Osteoblast (primary cell): ENCODE measurements around the gene CCDC172. TPM values are rescaled to one million over a fixed set of nuclear protein-coding genes. Genes with fewer than 3 reads are reported as not detected.

Source experiments
- DNase-seq: peaks from one replicate; pipeline ENCODE4 v3.0.0; 2011; ENCODE audit warnings: low spot score, mixed read lengths; ENCODE audit not compliant: insufficient read length; ENCODE audit errors: missing footprints
- H2AFZ ChIP-seq: 2 replicates; pipeline ENCODE4 v1.6.0; 2011; ENCODE audit warnings: mild to moderate bottlenecking, low read length
- H3K27ac ChIP-seq: 2 replicates; pipeline ENCODE4 v1.5.1; 2011; ENCODE audit warnings: mild to moderate bottlenecking, low read depth, low read length, moderate library complexity
- H3K27me3 ChIP-seq: 2 replicates; pipeline ENCODE4 v1.6.0; 2012; ENCODE audit warnings: mild to moderate bottlenecking, control low read depth, inconsistent platforms, low read length, moderate library complexity; ENCODE audit not compliant: insufficient read depth
- H3K36me3 ChIP-seq: 2 replicates; pipeline ENCODE4 v1.5.1; 2011; ENCODE audit warnings: mild to moderate bottlenecking, low read length, control low read depth, moderate library complexity; ENCODE audit not compliant: insufficient read depth
- H3K4me1 ChIP-seq: 2 replicates; pipeline ENCODE4 v1.5.1; 2011; ENCODE audit warnings: mild to moderate bottlenecking, low read length, control low read depth, moderate library complexity; ENCODE audit not compliant: insufficient read depth
- H3K4me2 ChIP-seq: 2 replicates; pipeline ENCODE4 v1.6.0; 2011; ENCODE audit warnings: mild to moderate bottlenecking, low read length; ENCODE audit not compliant: insufficient read depth
- H3K4me3 ChIP-seq: fragments of 200-600 bp; sonication (generic); 3 replicates; pipeline ENCODE4 v1.5.1; 2012; ENCODE audit warnings: mild to moderate bottlenecking, low read length, inconsistent platforms; ENCODE audit not compliant: insufficient read depth
- H3K79me2 ChIP-seq: 2 replicates; pipeline ENCODE4 v1.6.0; 2012; ENCODE audit warnings: mild to moderate bottlenecking, low read length, control low read depth, inconsistent platforms; ENCODE audit not compliant: insufficient read depth
- H3K9me3 ChIP-seq: 2 replicates; pipeline ENCODE4 v1.5.1; 2011; ENCODE audit warnings: low read depth, low read length, control low read depth
- H4K20me1 ChIP-seq: 2 replicates; pipeline ENCODE4 v1.6.0; 2012; ENCODE audit warnings: mild to moderate bottlenecking, low read length, control low read depth; ENCODE audit not compliant: insufficient read depth
- CTCF ChIP-seq: IDR thresholded peaks from 2 replicates; pipeline ENCODE4 v1.5.1; 2011; ENCODE audit warnings: mild to moderate bottlenecking, low read depth, low read length, moderate library complexity; ENCODE audit errors: extremely low read depth
- total RNA-seq: library from RNA; depleted of rRNA; stranded (reverse); fragments of >200 nt; gene quantifications from 2 replicates; pipeline ENCODE4 v1.2.3, GENCODE V29; 2012

The CCDC172 gene
- total RNA-seq, 1 donor: not detected

- Histone ChIP-seq H3K27ac (no peak overlapping the region), H3K4me3 (no peak overlapping the region), H2AFZ (no peak overlapping the region), H3K9me3 (no peaks in the 10 kb centered on the region), H3K4me1 (no peaks in the 10 kb centered on the region), H3K36me3 (no peaks in the 10 kb centered on the region), H4K20me1 (no peaks in the 10 kb centered on the region), H3K4me2 (no peak overlapping the region), H3K27me3 (no peaks in the 10 kb centered on the region), H3K79me2 (no peaks in the 10 kb centered on the region)
- no peak for TF ChIP-seq CTCF
- no peak for DNase-seq
Measured at GRCh38 chr10:116286626-116287200, 37.5 kb upstream of the CCDC172 start.

GRCh38 chr10:116287906-116288501 is 36.2 kb upstream of the CCDC172 start:
- Histone ChIP-seq H3K27ac (no peak overlapping the region), H3K79me2 (no peaks in the 10 kb centered on the region), H2AFZ (no peak overlapping the region), H3K4me1 (no peaks in the 10 kb centered on the region), H3K9me3 (no peaks in the 10 kb centered on the region), H3K4me3 (no peak overlapping the region), H3K36me3 (no peaks in the 10 kb centered on the region), H3K27me3 (no peaks in the 10 kb centered on the region), H4K20me1 (no peaks in the 10 kb centered on the region), H3K4me2 (no peak overlapping the region)
- peak; percentile 76 for TF ChIP-seq CTCF
- DNase-seq: no peak

DNA sequence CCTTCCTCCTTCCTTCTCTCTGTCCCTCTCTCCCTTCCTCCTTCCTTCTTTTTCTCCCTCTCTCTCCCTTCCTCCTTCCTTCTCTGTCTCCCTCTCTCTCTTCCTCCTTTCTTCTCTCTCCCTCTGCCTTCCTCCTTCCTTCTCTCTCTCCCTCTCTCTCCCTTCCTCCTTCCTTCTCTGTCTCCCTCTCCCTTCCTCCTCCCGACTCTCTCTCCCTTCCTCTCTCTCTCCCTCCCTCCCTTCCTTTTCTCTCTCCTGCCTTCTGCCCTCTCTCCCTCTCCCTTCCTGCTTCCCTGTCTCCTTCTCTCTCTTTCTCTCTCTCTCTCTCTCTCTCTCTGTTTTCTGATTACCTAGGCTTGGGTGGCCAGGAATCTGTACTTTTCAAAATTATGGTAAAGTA is 34.6 kb upstream of the CCDC172 start:
- H3K4me2 ChIP-seq: no peak overlapping the region
- no peak for DNase-seq
- H3K27ac ChIP-seq: no peak overlapping the region
- H3K27me3 ChIP-seq: no peaks in the 10 kb centered on the region
- no peak for TF ChIP-seq CTCF
- no peaks in the 10 kb centered on the region for H4K20me1 ChIP-seq
- H3K4me1 ChIP-seq: no peaks in the 10 kb centered on the region
- no peak overlapping the region for H3K4me3 ChIP-seq
- no peaks in the 10 kb centered on the region for H3K36me3 ChIP-seq
- H3K9me3 ChIP-seq: no peaks in the 10 kb centered on the region
- no peaks in the 10 kb centered on the region for H3K79me2 ChIP-seq
- H2AFZ ChIP-seq: peak overlapping the region; percentile 25

GRCh38 chr10:116292493-116292892 is 31.8 kb upstream of the CCDC172 start:
- H4K20me1 ChIP-seq: no peaks in the 10 kb centered on the region
- no peaks in the 10 kb centered on the region for H3K79me2 ChIP-seq
- H3K36me3 ChIP-seq: no peaks in the 10 kb centered on the region
- H3K4me1 ChIP-seq: no peaks in the 10 kb centered on the region
- H3K9me3 ChIP-seq: no peaks in the 10 kb centered on the region
- TF ChIP-seq CTCF: no peak
- no peaks in the 10 kb centered on the region for H3K27me3 ChIP-seq
- H3K4me3 ChIP-seq: no peak overlapping the region
- no peak overlapping the region for H3K4me2 ChIP-seq
- no peak for DNase-seq
- H2AFZ ChIP-seq: no peak overlapping the region
- no peak overlapping the region for H3K27ac ChIP-seq
